ENCODE results near the gene PRKD1. TPM values are rescaled to one million over a fixed set of nuclear protein-coding genes. Genes with fewer than 3 reads are reported as not detected.

PRKD1 gene
- polyA plus RNA-seq, 1 of the 3 experiments (the other 2 are of a cell fraction) = 0.07 TPM

DNA sequence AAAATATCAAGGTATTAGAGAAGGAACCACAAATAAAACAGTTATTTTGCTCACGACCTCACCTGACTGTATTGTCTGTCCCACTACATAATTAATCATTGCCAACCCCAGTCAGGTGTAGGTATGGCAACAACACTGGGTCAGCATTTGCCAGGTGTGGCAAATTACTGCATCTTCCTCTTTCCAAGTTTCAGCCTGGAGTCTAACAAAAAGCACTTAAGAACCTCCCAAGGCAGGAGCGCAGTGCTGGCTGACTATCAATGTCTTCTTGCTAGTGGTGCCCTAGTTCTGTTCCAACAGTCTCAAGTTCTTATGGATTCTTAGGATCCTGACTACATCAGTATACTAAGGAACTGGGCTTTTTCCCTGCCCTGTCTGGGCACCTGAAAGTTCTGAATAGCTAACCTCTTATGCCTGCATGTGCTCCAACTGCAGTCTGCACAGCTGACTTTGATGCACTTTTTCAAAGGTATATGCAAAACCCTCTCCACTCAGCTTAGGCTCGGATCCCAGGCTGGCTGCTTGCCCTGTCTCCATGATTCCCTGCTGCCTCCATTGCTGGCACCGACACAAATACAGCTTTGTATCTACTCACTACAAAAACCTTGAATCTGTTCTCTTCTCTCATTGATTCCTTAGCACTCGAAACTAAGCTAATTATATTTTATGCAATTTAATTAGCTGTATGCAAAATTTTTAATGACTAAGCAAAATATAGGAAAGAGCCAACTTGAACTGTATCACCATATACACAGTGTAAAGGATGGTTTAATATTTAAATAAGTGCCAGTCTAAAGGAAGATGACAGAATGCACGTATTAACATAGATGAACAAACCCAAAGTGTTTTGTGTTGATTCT is 113.3 kb downstream of the PRKD1 start:
- DNase-seq = no peak
- Histone ChIP-seq H3K9ac (no peak overlapping the region), H3K9me3 (no peaks in the 10 kb centered on the region), H3K9me2 (no peaks in the 10 kb centered on the region), H3K4me3 (ENCODE audit: low read depth in 2 of 2, low read length in 1 of 2) (no peak overlapping the region), H3K4me1 (ENCODE audit: control insufficient read depth in 1 of 2, insufficient read depth in 2 of 2, low read depth in 1 of 2, low read length in 1 of 2) (no peaks in the 10 kb centered on the region), H3F3A (replicated peaks; ENCODE audit: insufficient read depth) (no peaks in the 10 kb centered on the region), H4K20me1 (ENCODE audit: insufficient read depth) (no peaks in the 10 kb centered on the region), H3K27me3 (ENCODE audit: insufficient read depth) (no peaks in the 10 kb centered on the region), H3K27ac (ENCODE audit: low read depth in 2 of 2, low read length in 1 of 2) (no peak overlapping the region), H3K4me2 (no peak overlapping the region), H2AFZ (ENCODE audit: low read depth) (no peak overlapping the region), H3K36me3 (replicated peaks in 1 of 2; ENCODE audit: control insufficient read depth in 1 of 2, insufficient read depth in 2 of 2, low read length in 1 of 2) (no peaks in the 10 kb centered on the region), H3K79me2 (ENCODE audit: insufficient read depth) (no peaks in the 10 kb centered on the region)
- ChIA-PET CTCF (no interaction called here), POLR2A (no interaction called here)
- 11% methylated on average over 6 of the region's 6 CpGs for WGBS (ENCODE audit: low lambda C conversion rate)
- TF ChIP-seq NRF1 (IDR thresholded peaks at IDR 0.05; ENCODE audit: low read depth, low read length) (no peak), FOXJ3 (CRISPR knock-in tag; IDR thresholded peaks at IDR 0.05) (no peak), RCOR1 (IDR thresholded peaks at IDR 0.05; ENCODE audit: low read length) (no peak), RXRA (IDR thresholded peaks at IDR 0.05; ENCODE audit: borderline replicate concordance, low read depth) (no peak), TEAD4 (IDR thresholded peaks at IDR 0.05; ENCODE audit: borderline replicate concordance, insufficient read depth) (no peak), MEF2A (IDR thresholded peaks at IDR 0.05; ENCODE audit: borderline replicate concordance, low read depth) (no peak), YY1 (IDR thresholded peaks at IDR 0.05; ENCODE audit: low read depth) (no peak), CHD2 (IDR thresholded peaks at IDR 0.05; ENCODE audit: low read length, partially characterized antibody) (no peak), MXI1 (IDR thresholded peaks at IDR 0.05; ENCODE audit: low read depth, low read length) (no peak), FOXM1 (IDR thresholded peaks at IDR 0.05; ENCODE audit: low read depth) (no peak), RAD21 (IDR thresholded peaks at IDR 0.05; ENCODE audit: low read length) (no peak)
- TF ChIP-seq, protein P1, sequence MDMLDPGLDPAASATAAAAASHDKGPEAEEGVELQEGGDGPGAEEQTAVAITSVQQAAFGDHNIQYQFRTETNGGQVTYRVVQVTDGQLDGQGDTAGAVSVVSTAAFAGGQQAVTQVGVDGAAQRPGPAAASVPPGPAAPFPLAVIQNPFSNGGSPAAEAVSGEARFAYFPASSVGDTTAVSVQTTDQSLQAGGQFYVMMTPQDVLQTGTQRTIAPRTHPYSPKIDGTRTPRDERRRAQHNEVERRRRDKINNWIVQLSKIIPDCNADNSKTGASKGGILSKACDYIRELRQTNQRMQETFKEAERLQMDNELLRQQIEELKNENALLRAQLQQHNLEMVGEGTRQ (IDR thresholded peaks at IDR 0.05; ENCODE audit: borderline replicate concordance, low read depth, low read length) = no peak

DNA sequence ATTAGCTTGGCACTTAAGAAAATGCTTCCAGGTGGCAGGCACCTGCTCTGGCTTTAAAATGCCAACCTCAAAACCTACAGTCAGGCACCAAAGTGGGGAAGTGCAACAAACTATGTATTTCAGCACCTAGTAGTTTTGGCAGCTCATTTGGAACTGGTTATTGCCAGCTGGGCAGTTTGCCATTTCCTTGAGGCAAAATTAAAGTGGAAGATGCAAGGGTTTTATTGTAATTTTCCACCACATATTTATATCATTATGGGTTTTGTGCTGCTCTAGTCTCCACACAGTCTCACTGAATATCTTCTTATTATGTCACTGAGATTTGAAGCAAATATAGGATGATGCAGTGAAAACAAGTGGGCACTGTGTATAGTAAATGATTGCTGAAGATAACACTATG is 117.0 kb downstream of the PRKD1 start:
- Histone ChIP-seq H3K4me3 (ENCODE audit: low read depth in 2 of 2, low read length in 1 of 2) (no peak overlapping the region), H3K9ac (no peak overlapping the region), H3K9me3 (no peaks in the 10 kb centered on the region), H2AFZ (ENCODE audit: low read depth) (no peak overlapping the region), H3K4me2 (no peak overlapping the region), H3K9me2 (no peaks in the 10 kb centered on the region), H3K36me3 (replicated peaks in 1 of 2; ENCODE audit: control insufficient read depth in 1 of 2, insufficient read depth in 2 of 2, low read length in 1 of 2) (no peaks in the 10 kb centered on the region), H3K4me1 (ENCODE audit: control insufficient read depth in 1 of 2, insufficient read depth in 2 of 2, low read depth in 1 of 2, low read length in 1 of 2) (peaks cover 0 to under 1% of the 10 kb centered on the region in 2 experiments; a peak in 1 of 4 replicates), H3K27ac (ENCODE audit: low read depth in 2 of 2, low read length in 1 of 2) (no peak overlapping the region), H3K79me2 (ENCODE audit: insufficient read depth) (no peaks in the 10 kb centered on the region), H3K27me3 (ENCODE audit: insufficient read depth) (no peaks in the 10 kb centered on the region), H4K20me1 (ENCODE audit: insufficient read depth) (no peaks in the 10 kb centered on the region), H3F3A (replicated peaks; ENCODE audit: insufficient read depth) (no peaks in the 10 kb centered on the region)
- ChIA-PET CTCF (no interaction called here), POLR2A (no interaction called here)
- TF ChIP-seq JUND (IDR thresholded peaks at IDR 0.05) (no peak), RAD21 (IDR thresholded peaks at IDR 0.05; ENCODE audit: low read length) (no peak)
- no peak for DNase-seq

All from SK-N-SH (cell line).